ENCODE data around the gene SKIC8. TPM values are rescaled to one million over a fixed set of nuclear protein-coding genes. Genes with fewer than 3 reads are reported as not detected.

The SKIC8 gene
- total and polyA plus RNA-seq, 12 donors: 45.9 to 137 (median 64.1) TPM

DNA sequence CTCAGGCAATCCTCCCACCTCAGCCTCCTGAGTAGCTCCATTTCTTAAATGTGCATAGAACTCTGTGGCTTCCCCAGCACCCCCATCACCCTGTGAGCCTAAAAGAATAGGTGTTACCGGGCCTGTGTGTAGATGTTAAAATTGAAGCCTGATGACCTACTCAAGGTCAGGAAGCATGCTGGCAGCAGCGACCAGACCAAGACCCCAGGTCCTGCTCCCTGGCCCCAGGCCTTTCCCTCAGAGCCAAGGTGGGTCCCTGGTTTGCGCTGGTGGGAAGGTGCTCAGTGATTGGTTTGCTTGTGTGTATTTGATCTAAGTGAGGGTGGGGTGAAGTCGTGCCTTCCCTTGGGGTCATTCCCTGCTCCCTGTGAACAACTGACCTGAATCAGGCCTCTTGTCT is 22.4 kb upstream of the SKIC8 start:
- H3K27ac ChIP-seq: no peak overlapping the region
- intact Hi-C loops (cut with DNase I): no loop called here
- 74 to 85% (median 78%) methylated on average over 2 to 4 of the region's 4 CpGs for WGBS, 4 donors

DNA sequence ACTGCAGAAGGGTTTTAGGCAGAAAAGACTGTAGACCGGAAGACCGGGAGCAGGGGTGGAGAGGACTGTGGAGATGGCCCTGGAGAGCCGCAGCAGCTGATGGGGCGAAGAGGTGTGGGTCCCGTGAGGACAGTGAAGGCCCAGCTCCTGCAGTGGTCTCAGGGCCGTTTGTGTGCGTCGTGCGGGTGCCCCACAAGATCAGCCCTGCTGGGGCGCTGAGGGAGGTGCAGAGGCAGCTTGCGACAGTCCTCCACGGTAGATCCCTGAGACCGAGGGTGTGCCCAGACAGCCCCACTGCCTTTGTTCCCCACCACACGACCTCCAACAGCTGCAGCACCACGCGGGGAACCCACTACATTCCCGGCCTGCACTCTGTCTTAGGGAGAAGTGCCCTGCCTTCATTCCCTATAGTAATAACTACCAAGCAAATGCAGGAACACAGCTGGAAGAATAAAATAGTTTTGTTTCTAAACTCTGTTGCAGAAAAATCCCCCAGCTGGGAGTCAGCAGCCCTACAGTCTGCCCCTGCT is 21.7 kb upstream of the SKIC8 start:
- TF ChIP-seq, protein P1, sequence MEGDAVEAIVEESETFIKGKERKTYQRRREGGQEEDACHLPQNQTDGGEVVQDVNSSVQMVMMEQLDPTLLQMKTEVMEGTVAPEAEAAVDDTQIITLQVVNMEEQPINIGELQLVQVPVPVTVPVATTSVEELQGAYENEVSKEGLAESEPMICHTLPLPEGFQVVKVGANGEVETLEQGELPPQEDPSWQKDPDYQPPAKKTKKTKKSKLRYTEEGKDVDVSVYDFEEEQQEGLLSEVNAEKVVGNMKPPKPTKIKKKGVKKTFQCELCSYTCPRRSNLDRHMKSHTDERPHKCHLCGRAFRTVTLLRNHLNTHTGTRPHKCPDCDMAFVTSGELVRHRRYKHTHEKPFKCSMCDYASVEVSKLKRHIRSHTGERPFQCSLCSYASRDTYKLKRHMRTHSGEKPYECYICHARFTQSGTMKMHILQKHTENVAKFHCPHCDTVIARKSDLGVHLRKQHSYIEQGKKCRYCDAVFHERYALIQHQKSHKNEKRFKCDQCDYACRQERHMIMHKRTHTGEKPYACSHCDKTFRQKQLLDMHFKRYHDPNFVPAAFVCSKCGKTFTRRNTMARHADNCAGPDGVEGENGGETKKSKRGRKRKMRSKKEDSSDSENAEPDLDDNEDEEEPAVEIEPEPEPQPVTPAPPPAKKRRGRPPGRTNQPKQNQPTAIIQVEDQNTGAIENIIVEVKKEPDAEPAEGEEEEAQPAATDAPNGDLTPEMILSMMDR (IDR thresholded peaks at IDR 0.05): no peak
- no peak for TF ChIP-seq POLR2A (IDR thresholded peaks at IDR 0.05)
- H3K4me3 ChIP-seq: no peak overlapping the region
- intact Hi-C loops (cut with DNase I): no loop called here
- no peak for DNase-seq
- H3K27me3 ChIP-seq: no peaks in the 10 kb centered on the region
- no peaks in the 10 kb centered on the region for H3K9me3 ChIP-seq (replicated peaks in 1 of 3)
- H3K27ac ChIP-seq: no peak overlapping the region
- H3K36me3 ChIP-seq (replicated peaks in 1 of 2): no peaks in the 10 kb centered on the region
- no peaks in the 10 kb centered on the region for H3K4me1 ChIP-seq (replicated peaks in 1 of 2)
- WGBS, 4 donors: 76 to 88% (median 81%) methylated on average over 10 to 17 of the region's 17 CpGs

More for the DNA sequence above, 22.4 kb upstream of the SKIC8 start:
- no peaks in the 10 kb centered on the region for H3K36me3 ChIP-seq (replicated peaks in 1 of 2)
- H3K4me3 ChIP-seq: no peak overlapping the region
- H3K27me3 ChIP-seq: no peaks in the 10 kb centered on the region
- no peaks in the 10 kb centered on the region for H3K4me1 ChIP-seq (replicated peaks in 1 of 2)
- TF ChIP-seq, protein P1 (IDR thresholded peaks at IDR 0.05): no peak
- TF ChIP-seq POLR2A (IDR thresholded peaks at IDR 0.05): no peak
- H3K9me3 ChIP-seq (replicated peaks in 1 of 3): no peaks in the 10 kb centered on the region
- DNase-seq: no peak

DNA sequence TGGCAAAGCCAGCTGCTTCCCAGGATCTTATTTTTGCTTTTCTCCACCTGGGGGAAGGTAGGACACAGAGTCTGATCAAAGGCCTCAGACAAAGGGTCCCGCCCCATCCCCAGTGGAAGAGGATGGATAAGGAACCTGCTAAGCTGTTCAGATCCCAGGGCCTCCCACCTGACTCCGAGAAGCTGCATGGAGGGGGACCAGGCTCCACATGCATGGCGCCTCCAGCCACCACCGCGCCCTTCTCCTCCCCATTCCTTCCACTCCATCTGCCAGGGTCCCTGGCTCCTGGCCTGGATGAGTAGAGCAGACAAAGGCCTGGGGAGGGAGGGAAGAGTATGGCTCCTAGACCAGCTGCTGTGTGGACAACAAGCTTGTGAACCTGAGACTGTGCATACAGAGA is 20.8 kb upstream of the SKIC8 start:
- H3K27me3 ChIP-seq: no peaks in the 10 kb centered on the region
- H3K27ac ChIP-seq: no peak overlapping the region
- intact Hi-C loops (cut with DNase I): no loop called here
- H3K4me1 ChIP-seq (replicated peaks in 1 of 2): no peaks in the 10 kb centered on the region
- TF ChIP-seq, protein P1 (IDR thresholded peaks at IDR 0.05): no peak
- no peak for TF ChIP-seq POLR2A (IDR thresholded peaks at IDR 0.05)
- WGBS, 4 donors: 80 to 99% (median 94%) methylated on average over 5 of the region's 5 CpGs
- H3K4me3 ChIP-seq: no peak overlapping the region
- DNase-seq: no peak
- no peaks in the 10 kb centered on the region for H3K9me3 ChIP-seq (replicated peaks in 1 of 3)
- H3K36me3 ChIP-seq (replicated peaks in 1 of 2): no peaks in the 10 kb centered on the region

DNA sequence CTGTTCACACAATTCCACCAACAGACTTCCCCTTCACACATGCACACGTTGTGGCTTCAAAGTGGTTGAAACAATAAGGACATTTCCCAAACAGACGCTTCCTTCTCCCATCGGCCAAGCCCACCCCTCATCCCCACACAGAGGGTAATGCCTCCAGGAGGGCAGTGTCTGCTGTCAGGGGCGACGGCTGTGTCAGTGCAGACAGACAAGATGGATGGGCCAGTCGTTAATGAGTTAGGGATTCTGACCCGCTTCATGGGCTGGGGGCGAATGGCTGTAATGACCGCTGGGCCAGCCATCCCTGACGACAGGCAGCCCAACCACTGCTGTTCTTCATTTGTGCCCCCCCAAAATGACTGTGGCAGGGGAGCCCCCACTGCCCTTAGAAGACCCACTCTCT is 20.2 kb upstream of the SKIC8 start:
- H3K27me3 ChIP-seq: no peaks in the 10 kb centered on the region
- no peak for DNase-seq
- no peaks in the 10 kb centered on the region for H3K9me3 ChIP-seq (replicated peaks in 1 of 3)
- no peaks in the 10 kb centered on the region for H3K36me3 ChIP-seq (replicated peaks in 1 of 2)
- no peaks in the 10 kb centered on the region for H3K4me1 ChIP-seq (replicated peaks in 1 of 2)
- intact Hi-C loops (cut with DNase I): no loop called here
- H3K4me3 ChIP-seq: no peak overlapping the region
- 72 to 83% (median 78%) methylated on average over 6 to 10 of the region's 10 CpGs for WGBS, 4 donors
- TF ChIP-seq, protein P1 (IDR thresholded peaks at IDR 0.05): no peak
- TF ChIP-seq POLR2A (IDR thresholded peaks at IDR 0.05): no peak
- no peak overlapping the region for H3K27ac ChIP-seq

All from adrenal gland (tissue), 12 donors.